Transverse colon (tissue), 4 donors: ENCODE results near the gene TSPAN32.

ENCODE experiments used
- CTCF ChIP-seq, 5 experiments: fragments of 200-600 bp in 3 of 5; fragments of 450-650 bp in 2 of 5; sonication (generic) in 3 of 5; IDR thresholded peaks; 1 replicate in 2 of 5; 2 replicates in 3 of 5; pipeline ENCODE4 v1.5.1; 2016 to 2017; ENCODE audit warnings: antibody characterized with exemption in 5 of 5, inconsistent platforms in 3 of 5, mild to moderate bottlenecking in 2 of 5, moderate library complexity in 1 of 5
- POLR2AphosphoS5 ChIP-seq, 3 donors: sonication (generic); formaldehyde crosslinking; IDR thresholded peaks; one replicate each; pipeline ENCODE4 v1.6.1; 2016; ENCODE audit warnings: antibody characterized with exemption in 3 of 3

- TF ChIP-seq POLR2AphosphoS5 (IDR thresholded peaks at IDR 0.05) (peak in 1 of 3 donors; percentile 22), CTCF (IDR thresholded peaks at IDR 0.05) (no peak)
These were observed 12.9 kb downstream of the TSPAN32 start for GRCh38 chr11:2314525-2315394.
